Measurements from ENCODE around the gene NSG1. TPM values are rescaled to one million over a fixed set of nuclear protein-coding genes. Genes with fewer than 3 reads are reported as not detected.

The NSG1 gene, protein sequence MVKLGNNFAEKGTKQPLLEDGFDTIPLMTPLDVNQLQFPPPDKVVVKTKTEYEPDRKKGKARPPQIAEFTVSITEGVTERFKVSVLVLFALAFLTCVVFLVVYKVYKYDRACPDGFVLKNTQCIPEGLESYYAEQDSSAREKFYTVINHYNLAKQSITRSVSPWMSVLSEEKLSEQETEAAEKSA
- total RNA-seq (2022; extraction: Qiagen RNA extraction) = 1.7 to 2.5 TPM (median 2.2 TPM) in 5 replicates

DNA sequence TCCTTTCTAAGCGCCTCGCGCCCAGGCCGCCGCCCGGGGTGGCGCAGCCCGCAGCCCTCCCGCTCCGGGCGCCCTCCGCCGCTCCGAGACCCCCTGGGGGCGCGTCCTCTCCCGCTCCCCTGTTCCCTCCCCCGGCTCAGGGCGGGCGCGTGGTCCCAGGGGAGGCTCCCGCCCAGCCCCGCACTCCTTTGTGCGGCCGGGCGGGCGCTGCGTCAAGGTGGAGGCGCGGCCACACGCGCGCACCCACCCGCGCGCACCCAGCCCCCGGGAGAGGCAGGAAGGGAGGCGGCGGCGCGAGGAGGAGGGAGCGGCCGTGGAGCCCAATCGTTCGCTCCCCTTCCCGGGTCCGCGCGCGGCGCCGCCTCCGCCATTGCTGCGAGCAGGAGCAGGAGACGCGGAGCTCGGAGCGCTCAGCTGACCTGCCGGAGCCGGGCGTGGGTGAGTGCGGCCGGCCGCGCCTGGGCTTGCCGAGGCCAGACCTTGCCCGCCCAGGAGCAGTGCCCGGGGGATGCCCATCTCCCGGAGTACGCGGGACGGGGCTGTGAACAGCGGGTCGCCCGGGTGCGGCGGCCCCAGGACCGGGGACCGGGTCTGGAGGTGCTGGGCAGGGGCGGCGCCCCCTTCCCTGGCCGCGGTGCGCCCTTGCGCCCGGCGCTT lies at the start of gene NSG1:
NSG1 (plus strand) TSS at position 367 of the 657 bp plus-strand sequence. CDS start 528 bp downstream, outside the sequence.

Other genes with a start within 250 kb of the NSG1 start
- not detected in 5 replicates for gene OTOP1, start 160.2 kb upstream of the NSG1 start, total RNA-seq (2022; extraction: Qiagen RNA extraction)
- gene TMEM128, start 138.9 kb upstream of the NSG1 start, total RNA-seq (2022; extraction: Qiagen RNA extraction) = 9.7 to 12.2 TPM (median 11.7 TPM) in 5 replicates
- gene LYAR, start 96.9 kb upstream of the NSG1 start, total RNA-seq (2022; extraction: Qiagen RNA extraction) = 26.5 to 36.7 TPM (median 27.4 TPM) in 5 replicates
- gene ZBTB49, start 96.9 kb upstream of the NSG1 start, total RNA-seq (2022; extraction: Qiagen RNA extraction) = 2.4 to 2.9 TPM (median 2.6 TPM) in 5 replicates
- gene STX18, start 154.9 kb downstream of the NSG1 start, total RNA-seq (2022; extraction: Qiagen RNA extraction) = 18.5 to 27.9 TPM (median 20.9 TPM) in 5 replicates